Epithelial cell of esophagus (primary cell): Measurements from ENCODE around the gene CD22.

Experiments
- DNase-seq: peaks from one replicate; pipeline ENCODE4 v3.0.0; 2010; ENCODE audit warnings: low read depth
- H3K4me3 ChIP-seq: 2 replicates; pipeline ENCODE4 v1.5.1; 2011; ENCODE audit warnings: mild to moderate bottlenecking, low read length, control low read depth
- TF ChIP-seq, protein P1 (sequence below): IDR thresholded peaks from 2 replicates; pipeline ENCODE4 v1.5.1; 2011; ENCODE audit warnings: low read depth, mild to moderate bottlenecking, low read length, control low read depth, inconsistent platforms; ENCODE audit not compliant: insufficient read depth; ENCODE audit errors: missing control alignments

CD22 gene

DNA sequence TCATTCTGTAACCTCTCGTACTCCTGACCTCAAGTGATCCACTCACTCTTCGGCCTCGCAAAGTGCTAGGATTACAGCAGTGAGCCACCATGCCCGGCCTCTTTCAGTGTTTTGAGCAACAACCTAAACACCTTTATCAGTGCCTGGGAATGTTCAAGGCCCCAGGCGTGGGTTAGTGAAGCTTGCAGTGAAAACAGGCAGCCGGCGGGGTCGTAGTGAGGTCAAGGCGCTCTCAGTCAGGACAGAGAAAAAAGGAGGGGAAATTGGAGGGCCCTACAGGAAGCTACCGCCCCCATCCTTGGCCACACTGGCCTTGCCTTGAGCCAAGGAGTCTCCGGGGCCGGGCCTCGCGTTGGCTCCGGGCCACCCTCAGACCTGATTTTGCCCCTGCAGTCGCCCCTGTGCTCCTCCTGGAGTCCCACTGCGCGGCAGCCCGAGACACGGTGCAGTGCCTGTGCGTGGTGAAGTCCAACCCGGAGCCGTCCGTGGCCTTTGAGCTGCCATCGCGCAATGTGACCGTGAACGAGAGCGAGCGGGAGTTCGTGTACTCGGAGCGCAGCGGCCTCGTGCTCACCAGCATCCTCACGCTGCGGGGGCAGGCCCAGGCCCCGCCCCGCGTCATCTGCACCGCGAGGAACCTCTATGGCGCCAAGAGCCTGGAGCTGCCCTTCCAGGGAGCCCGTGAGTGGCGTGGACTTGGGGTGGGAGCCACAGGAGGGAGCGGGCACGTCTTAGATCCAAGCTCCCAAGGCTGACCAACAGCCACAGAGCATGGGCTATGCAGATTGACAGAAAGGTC lies 19.3 kb upstream of the CD22 start:
- TF ChIP-seq, protein P1, sequence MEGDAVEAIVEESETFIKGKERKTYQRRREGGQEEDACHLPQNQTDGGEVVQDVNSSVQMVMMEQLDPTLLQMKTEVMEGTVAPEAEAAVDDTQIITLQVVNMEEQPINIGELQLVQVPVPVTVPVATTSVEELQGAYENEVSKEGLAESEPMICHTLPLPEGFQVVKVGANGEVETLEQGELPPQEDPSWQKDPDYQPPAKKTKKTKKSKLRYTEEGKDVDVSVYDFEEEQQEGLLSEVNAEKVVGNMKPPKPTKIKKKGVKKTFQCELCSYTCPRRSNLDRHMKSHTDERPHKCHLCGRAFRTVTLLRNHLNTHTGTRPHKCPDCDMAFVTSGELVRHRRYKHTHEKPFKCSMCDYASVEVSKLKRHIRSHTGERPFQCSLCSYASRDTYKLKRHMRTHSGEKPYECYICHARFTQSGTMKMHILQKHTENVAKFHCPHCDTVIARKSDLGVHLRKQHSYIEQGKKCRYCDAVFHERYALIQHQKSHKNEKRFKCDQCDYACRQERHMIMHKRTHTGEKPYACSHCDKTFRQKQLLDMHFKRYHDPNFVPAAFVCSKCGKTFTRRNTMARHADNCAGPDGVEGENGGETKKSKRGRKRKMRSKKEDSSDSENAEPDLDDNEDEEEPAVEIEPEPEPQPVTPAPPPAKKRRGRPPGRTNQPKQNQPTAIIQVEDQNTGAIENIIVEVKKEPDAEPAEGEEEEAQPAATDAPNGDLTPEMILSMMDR, result no peak
- no peak overlapping the region for H3K4me3 ChIP-seq
- DNase-seq, result no peak

DNA sequence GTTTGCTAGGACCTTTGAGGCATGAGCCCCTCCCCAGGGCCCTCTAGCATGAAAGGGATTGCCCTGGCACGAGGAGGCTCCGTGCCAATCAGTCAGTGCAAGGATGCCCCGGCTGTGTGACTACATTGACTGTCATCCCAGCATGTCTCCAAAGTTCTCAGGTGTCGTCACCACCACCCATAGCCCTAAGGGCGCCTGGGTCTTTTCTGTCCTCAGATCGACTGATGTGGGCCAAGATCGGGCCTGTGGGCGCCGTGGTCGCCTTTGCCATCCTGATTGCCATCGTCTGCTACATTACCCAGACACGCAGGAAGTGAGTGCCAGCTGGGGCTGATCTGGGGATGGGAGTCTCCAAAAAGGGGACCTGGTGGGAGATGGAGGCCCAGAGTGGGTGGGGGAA lies 18.7 kb upstream of the CD22 start:
- no peak for DNase-seq
- TF ChIP-seq, protein P1, result no peak
- H3K4me3 ChIP-seq, result no peak overlapping the region

DNA sequence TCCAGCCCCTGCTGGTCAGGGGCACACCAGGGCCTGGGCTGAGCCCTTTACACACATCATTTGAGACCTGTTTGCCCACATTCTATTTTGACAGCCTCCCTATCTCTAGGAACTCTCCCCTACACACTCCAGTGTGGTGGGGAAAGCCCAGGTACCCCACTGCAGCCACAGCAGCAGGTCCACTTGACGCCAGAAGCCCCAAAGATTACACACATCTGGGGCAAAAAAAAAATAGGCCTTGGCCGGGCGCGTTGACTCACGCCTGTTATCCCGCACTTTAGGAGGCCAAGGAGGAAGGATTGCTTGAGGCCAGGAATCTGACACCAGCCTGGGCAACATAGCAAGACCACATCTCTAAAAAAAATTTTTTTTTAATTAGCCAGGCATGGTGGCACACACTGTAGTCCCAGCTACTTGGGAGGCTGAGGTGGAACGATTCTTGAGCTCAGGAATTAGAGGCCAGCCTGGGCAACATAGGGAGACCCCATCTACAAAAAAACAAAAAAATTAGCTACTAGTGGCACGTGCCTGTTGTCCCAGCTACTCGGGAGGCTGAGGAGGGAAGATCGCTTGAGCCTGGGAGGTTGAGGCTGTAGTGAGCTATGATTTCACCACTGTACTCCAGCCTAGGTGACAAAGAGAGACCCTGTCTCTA lies 18.0 kb upstream of the CD22 start:
- TF ChIP-seq, protein P1, result no peak
- no peak overlapping the region for H3K4me3 ChIP-seq
- DNase-seq, result no peak

DNA sequence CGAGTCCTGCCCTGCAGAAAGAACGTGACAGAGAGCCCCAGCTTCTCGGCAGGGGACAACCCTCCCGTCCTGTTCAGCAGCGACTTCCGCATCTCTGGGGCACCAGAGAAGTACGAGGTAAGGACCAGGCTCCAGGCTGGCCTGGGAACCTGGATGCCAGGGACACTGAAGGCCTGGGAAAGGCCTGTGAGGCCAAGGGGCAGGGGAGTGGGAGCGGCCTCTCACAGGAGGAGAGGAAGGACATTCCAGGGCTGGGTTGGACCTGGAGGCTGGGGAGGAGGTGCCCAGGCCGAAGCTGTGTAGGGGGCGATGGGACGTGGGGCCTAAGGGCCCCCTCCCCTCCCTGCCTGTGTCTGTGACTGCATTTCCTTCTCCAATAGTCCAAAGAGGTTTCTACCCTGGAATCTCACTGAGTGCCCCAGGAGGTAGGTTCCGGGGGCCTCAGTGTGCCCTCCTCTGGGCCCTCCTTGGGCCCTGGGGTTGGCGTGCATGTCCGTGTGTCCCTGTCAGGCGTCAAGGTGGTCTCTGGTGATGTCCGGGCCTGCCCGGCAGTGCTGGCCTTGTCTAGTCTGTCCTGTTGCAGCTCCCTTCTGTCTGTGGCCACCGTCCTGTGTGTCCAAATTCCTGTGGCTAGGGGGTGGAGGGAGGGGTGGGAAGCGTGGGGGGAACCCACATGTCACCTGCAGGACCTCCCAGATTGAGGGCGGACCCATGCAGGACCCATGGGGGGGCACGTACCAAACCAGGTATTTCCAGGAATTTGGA lies 16.9 kb upstream of the CD22 start:
- H3K4me3 ChIP-seq, result no peak overlapping the region
- TF ChIP-seq, protein P1, result no peak
- DNase-seq, result no peak

DNA sequence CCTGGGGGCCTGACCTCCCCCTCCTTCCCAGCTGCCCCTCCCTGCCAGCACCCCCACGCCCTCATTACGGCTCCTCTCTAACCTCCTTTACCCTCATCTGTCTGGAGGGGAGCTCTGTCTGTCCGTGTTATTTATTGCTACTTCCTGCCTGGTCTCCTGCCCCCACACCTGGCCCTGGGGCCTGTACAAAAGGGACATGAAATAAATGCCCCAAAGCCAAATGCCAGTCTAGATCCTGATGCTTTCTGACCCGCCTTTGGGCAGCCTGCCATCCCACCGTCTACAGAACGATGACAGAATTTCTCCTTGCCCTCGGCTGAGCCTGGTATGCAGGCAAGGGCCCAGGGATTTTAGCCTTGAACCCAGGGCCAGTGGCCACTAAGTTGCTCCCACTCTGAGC lies 15.4 kb upstream of the CD22 start:
- TF ChIP-seq, protein P1, result no peak
- H3K4me3 ChIP-seq, result no peak overlapping the region
- no peak for DNase-seq

DNA sequence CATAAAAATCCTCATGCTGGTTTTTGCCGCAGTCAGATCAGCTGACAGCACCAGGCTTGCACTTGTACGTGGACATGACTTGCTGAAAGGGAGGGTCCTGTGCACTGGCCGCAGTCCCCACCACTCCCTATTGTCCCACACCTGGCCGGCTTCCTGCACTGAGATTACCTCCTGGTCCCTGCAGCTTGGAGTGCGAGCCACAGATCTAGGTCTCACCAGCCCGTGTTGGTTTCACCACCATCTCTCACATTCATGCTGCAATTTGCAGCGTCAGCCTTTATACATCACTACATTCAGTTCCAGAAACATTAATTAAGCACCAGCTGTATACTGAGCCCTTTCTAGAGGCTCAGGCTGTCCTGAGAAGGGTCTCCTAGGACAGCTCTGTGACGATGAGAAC lies 15.0 kb upstream of the CD22 start:
- DNase-seq, result no peak
- no peak overlapping the region for H3K4me3 ChIP-seq
- TF ChIP-seq, protein P1, result no peak
